ENCODE measurements around the gene RAB30. TPM values are rescaled to one million over a fixed set of nuclear protein-coding genes. Genes with fewer than 3 reads are reported as not detected.

Gene RAB30
- total RNA-seq, 1 donor from 2014 or later = 13.6 TPM

- no peak for DNase-seq (ENCODE audit: low spot score)
Observed at GRCh38 chr11:83039566-83039965, 32.1 kb downstream of the RAB30 start.

DNA sequence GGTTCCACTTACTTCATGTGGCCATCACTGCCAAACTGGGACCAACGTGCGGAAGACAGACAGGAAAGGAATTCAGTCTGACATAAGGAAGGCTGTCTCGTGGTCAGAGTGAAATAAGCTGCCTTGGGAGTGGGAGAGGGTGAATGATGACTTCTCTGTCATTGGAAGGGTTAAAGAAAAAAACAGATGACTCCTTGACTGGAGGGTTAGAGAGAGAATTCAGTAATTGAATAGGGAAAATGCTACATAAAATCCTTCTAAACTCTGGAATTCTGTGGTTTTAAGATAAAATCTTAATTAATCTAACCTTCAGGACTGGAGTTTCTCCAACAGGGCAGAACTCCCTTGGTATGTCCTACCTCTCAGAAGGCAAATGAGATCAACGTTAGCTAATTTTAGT is 33.8 kb downstream of the RAB30 start:
- DNase-seq (ENCODE audit: low spot score) = no peak

- no peak for DNase-seq (ENCODE audit: low spot score)
Observed at GRCh38 chr11:83036701-83037100, 35.0 kb downstream of the RAB30 start.

DNA sequence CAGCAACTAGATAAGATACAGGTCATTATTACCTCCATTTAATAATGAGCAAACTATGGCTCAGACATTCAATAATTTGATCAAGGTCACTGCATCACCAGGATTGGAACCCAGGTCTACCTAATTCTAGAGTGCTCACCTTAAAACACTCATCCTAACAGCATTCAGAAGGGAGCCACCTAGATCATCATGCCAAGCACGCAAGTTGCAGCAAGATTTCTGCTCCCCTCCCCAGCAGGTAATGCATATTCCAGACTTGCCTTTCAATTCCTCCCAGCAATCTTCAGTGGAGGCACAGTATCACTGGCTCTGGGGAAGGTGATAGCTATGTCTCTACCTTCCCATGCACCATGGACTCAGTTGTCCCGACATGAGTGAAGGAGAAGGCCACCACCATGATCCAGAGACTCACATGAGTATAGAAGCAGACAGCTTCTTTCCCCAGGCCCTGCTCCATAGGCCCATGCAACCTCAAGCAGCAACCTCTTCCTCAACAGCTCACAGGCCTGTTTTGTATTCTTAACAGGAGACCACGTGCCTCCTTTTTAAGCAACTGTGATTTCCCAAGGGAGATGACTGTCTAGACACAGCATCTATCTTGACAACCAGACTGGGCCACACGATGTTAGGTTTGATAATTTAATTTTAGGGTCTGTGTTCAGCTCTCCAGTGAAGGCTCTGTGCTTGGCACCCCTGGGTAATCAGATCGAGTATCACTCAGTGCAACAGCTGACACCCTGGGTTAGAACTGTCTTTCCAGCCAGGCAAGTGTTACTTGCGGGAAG is 36.4 kb downstream of the RAB30 start:
- DNase-seq (ENCODE audit: low spot score) = no peak

- DNase-seq (ENCODE audit: low spot score) = no peak
Observed at GRCh38 chr11:83034673-83035014, 37.1 kb downstream of the RAB30 start.

GRCh38 chr11:83033972-83034672 is 37.6 kb downstream of the RAB30 start:
- DNase-seq (ENCODE audit: low spot score) = peak; percentile 19

GRCh38 chr11:83033371-83033770 is 38.3 kb downstream of the RAB30 start:
- DNase-seq (ENCODE audit: low spot score) = no peak

- DNase-seq (ENCODE audit: low spot score) = no peak
Observed at GRCh38 chr11:83031127-83031526, 40.6 kb downstream of the RAB30 start.

DNA sequence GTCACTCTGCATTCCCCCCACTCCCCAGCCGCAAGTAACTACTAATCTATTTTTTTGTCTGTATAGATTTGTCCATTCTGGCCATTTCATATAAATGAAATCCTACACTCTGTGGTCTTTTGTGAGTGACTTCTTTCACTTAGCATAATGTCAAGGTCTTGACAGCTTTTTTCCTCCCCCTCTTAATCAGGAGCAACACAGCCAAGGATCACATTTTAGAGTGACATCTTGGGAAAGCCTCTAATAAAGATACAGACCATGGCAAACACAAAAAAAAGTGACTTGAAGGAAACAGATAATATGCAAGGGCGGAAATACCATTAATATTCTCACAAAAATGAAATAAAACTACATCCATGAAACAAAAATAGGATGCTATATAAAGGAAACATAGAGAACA is 43.9 kb downstream of the RAB30 start:
- no peak for DNase-seq (ENCODE audit: low spot score)

DNA sequence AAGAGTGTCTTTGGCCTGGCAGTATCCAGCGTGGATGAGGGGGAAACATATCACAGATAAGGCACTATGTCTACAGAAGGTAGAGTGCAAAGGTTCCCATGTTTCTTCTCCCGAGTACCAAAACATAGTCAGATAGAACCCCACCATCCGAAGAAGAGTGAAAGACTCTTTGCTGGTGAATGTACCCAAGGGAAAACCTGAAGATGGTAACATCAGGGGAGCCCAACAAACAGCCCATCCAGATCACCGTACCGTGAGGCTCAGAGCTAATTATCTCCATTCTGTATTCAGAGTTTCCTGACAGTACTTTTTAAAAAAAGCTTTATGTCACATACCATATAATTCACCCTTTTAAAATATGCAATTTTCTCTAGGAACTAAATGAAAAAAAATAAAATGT is 44.4 kb downstream of the RAB30 start:
- no peak for DNase-seq (ENCODE audit: low spot score)

- DNase-seq (ENCODE audit: low spot score) = no peak
Observed at GRCh38 chr11:83026229-83026628, 45.5 kb downstream of the RAB30 start.

DNA sequence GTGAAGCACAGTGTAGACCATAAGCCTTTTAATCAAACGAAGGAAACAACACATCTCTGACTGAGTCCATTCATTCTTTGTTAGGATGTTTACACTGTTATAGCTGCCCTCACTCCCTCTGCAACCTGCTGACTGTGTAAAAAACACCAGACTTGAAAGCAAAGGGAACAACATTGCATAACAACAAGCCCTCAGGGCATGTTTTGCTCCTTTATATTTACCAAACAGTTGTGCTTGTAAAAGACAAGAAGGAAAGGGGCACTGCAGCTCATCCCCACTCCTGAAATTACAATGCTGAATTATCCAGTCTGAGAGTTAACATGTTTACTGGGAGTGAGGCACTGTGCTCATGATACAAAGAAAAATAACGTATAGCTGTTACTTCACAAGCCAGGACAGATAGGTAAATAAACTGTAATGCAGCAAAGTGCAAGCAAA is 46.4 kb downstream of the RAB30 start:
- DNase-seq (ENCODE audit: low spot score) = no peak

- no peak for DNase-seq (ENCODE audit: low spot score)
Observed at GRCh38 chr11:83024270-83024854, 47.3 kb downstream of the RAB30 start.

DNA sequence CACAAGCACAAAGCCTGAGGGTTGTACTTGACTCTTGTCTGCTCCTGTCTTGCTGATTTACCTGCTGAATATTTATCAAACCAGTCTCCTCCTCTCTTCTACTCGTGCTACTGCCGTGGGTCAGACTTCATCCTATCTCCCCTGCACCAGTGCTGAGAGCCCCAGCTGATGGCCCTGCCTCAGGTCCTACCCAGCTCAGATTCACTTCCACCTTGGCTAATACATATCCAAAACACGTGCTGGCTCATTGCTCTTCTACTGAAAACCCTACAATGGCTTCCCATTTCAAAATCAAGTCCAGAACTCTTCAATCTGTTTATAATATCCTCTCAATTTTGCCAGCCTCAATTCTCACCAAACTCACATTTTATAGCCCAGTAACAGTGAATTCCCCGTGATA is 48.3 kb downstream of the RAB30 start:
- no peak for DNase-seq (ENCODE audit: low spot score)

DNA sequence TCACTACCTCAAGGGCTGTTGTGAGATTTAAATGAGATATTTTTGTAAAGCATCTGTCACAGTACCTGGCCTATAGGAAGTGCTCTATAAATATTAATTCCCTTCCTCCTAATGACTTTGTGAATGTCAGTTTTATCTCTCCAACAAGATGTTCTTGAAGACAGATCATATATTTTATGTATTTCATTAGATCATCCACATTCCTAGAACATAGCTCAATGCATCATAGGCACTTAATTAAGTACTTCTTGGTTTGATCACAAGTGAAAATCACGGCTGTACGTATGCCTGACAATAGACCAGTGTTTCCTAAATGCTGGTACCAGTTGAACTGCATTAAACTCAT is 49.9 kb downstream of the RAB30 start:
- no peak for DNase-seq (ENCODE audit: low spot score)

DNA sequence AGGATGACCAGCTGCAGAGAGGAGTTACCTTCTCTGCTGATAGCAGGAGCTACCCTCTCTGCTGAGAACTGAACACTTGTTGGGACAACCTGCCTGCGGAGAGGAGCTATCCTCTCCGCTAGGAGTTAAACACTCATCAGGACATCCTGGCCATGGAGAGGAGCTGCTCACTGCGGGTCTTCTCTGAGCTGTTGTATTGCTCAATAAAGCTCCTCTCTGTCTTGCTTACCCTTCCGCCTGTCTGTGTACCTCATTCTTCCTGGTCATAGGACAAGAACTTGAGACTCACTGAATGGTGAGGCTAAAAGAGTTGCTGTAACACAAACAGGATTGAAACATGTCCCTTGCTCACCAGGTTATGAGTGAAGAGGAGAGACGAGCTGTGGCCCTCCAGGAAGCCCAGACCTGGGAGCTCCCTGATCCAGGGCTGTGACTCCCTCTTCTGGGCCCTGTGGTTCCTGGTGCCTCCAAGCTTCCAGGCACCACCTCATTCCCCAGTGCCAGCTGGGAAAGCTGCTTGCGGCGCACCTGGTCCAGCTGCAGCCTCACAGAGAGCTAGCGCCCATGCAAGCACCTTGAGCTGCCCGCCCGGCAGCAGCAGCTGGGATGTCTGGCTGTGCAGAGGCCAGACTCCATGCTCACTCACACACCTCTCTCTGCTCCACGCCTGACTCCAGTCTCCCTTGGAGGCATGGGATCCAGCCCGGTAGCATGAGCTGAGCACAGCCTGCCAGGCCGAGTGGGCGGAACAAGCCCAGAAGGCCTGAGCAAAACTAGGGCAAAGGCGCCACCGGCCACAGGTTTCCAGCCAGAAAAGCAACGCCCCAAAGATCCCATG is 50.5 kb downstream of the RAB30 start:
- DNase-seq (ENCODE audit: low spot score) = no peak

- DNase-seq (ENCODE audit: low spot score) = no peak
Observed at GRCh38 chr11:83019888-83020579, 51.7 kb downstream of the RAB30 start.

DNA sequence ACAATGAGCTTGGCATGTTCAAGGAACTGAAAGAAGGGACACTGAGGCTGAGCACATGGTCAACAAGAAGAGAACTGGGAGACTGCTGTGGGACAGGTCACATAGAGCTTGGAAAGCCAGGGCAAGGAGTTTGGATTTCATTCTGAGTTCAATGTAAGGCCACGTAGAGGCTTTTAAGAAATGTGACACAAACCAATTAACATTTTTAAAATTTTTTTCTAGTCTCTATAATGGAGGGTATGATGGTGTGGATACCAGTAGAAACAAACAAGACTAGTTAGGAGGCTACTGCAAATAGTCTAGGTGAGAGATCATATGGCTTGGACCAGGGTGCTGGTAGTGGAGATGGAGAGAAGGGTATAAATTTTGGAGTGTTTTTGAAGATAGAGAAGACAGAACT is 56.7 kb downstream of the RAB30 start:
- no peak for DNase-seq (ENCODE audit: low spot score)

DNA sequence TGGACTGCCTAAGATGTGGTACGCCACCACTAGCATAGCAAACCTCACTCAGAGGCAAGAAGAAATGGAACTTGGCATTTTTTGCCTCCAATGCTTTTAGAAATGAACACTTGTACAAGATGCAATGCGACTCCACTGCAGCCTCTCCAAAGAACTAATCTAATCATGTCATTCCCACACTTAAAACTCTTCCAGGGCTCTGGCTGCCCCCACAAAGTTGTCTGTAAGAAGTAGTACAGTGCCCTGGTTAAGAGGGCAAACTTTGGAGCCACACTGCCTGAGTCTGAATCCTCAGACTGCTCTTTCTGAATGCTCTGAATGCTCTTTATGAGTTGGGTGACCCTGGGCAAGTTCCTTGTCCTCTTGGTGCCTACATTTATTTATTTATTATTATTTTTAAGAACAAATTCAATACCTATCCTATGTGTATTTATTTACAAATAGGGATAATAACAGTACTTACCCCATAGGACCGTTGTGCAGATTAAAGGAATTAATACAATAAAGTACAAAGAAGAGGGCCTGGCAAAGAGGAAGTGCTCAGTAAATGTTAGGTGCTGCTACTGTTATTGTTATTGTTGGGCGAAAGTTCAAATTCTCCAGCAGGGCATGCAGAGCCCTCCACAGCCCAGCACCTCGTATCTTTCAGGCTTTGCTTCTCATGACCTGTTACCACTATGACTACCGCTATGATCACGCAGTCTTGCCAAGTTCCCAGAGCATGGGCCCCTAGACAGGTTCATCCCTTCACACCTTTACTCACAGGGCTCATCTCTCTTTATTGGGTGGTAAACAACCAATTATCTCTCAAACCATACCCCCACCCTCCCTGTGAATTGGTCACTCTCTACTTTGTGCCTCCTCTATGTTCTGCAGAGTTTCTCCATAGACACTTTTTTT is 59.3 kb downstream of the RAB30 start:
- DNase-seq (ENCODE audit: low spot score) = no peak

DNA sequence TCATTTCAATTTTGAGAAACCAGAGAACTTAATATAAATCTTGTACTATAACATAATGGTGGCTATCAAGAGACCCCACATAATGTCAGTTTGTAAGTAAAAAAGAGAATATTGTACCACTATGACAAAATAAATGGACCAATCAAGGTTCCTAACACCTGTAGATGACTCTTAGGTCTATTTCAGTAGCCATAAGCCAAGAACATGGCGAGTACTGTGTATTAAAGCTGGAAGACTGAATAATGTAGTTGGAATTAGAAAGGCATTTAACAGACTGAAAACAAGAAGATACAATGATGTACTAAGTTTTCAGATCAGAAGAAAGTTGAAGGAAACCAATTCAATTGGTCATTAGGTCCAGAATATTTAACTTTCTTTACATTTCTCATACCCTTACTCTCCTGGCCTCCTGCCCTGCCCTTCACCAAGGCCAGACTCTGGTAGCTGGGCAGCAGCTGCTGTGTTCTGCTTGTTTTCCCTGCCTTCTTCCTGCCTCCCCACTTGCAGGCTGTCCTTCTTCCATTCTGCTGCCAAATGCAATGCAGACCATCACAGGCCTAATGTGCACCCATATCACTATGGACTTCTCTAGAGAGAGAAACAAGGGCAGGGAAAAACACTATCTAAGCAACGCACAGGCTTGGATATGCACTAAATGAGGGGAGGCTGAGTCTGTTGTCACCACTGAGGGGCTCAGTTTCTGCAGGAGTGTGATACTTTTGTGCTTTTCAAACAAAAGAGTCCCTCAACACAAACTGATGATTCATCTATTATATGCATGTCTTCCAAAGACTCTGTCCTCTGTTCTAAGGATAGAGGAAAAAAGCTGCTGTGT is 60.1 kb downstream of the RAB30 start:
- no peak for DNase-seq (ENCODE audit: low spot score)

Data from mucosa of gallbladder (tissue), 1 donor.